HEK293T (cell line): ENCODE measurements around the gene IL11.

Source experiments
- CTCF ChIA-PET: fragments of 350-600 bp; formaldehyde crosslinking; extraction: SDS; loops from one replicate; lab custom pipeline; 2021; ENCODE audit warnings: antibody characterized with exemption, inconsistent platforms; lab: Yijun Ruan, JAX
- POLR2A ChIA-PET: fragments of 350-600 bp; formaldehyde crosslinking; extraction: SDS; loops from one replicate; lab custom pipeline; 2020; ENCODE audit warnings: antibody characterized with exemption, inconsistent platforms; lab: Yijun Ruan, JAX
- DNase-seq: peaks from one replicate; pipeline ENCODE4 v3.0.0; 2012; ENCODE audit warnings: mixed read lengths; ENCODE audit errors: extremely low spot score
- ARNT ChIP-seq: fragments of 450-650 bp; IDR thresholded peaks from 2 replicates; pipeline ENCODE4 v1.6.1; 2017; ENCODE audit warnings: mild to moderate bottlenecking
- BHLHE40 ChIP-seq: fragments of 450-650 bp; IDR thresholded peaks from 2 replicates; pipeline ENCODE4 v1.6.1; 2016; ENCODE audit warnings: mild to moderate bottlenecking, moderate library complexity, borderline replicate concordance
- CTBP1 ChIP-seq: fragments of 450-650 bp; IDR thresholded peaks from 2 replicates; pipeline ENCODE4 v1.6.1; 2016; ENCODE audit warnings: borderline replicate concordance
- ELF4 ChIP-seq: fragments of 450-650 bp; IDR thresholded peaks from 2 replicates; pipeline ENCODE4 v1.6.1; 2017; ENCODE audit warnings: antibody characterized with exemption
- FOXA1 ChIP-seq: fragments of 450-650 bp; IDR thresholded peaks from 2 replicates; pipeline ENCODE4 v1.6.1; 2016; ENCODE audit warnings: mild to moderate bottlenecking
- FOXK2 ChIP-seq: fragments of 450-650 bp; IDR thresholded peaks from 2 replicates; pipeline ENCODE4 v1.6.1; 2016; ENCODE audit warnings: mild to moderate bottlenecking
- FOXM1 ChIP-seq: fragments of 450-650 bp; IDR thresholded peaks from 2 replicates; pipeline ENCODE4 v1.6.1; 2017; ENCODE audit warnings: mild to moderate bottlenecking, borderline replicate concordance
- HDGF ChIP-seq: fragments of 450-650 bp; IDR thresholded peaks from 2 replicates; pipeline ENCODE4 v1.6.1; 2017; ENCODE audit warnings: antibody characterized with exemption, borderline replicate concordance
- L3MBTL2 ChIP-seq: fragments of 450-650 bp; conservative IDR thresholded peaks from 2 replicates; pipeline ENCODE4 v1.6.1; 2016; ENCODE audit warnings: mild to moderate bottlenecking
- LEF1 ChIP-seq: fragments of 450-650 bp; IDR thresholded peaks from 2 replicates; pipeline ENCODE4 v1.6.1; 2017; ENCODE audit warnings: mild to moderate bottlenecking, borderline replicate concordance
- NFRKB ChIP-seq: fragments of 450-650 bp; IDR thresholded peaks from 2 replicates; pipeline ENCODE4 v1.6.1; 2016; ENCODE audit warnings: mild to moderate bottlenecking, moderate library complexity
- PKNOX1 ChIP-seq: fragments of 450-650 bp; IDR thresholded peaks from 2 replicates; pipeline ENCODE4 v1.6.1; 2016
- SP1 ChIP-seq: fragments of 450-650 bp; IDR thresholded peaks from 2 replicates; pipeline ENCODE4 v1.6.1; 2017
- SUZ12 ChIP-seq: fragments of 450-650 bp; IDR thresholded peaks from 2 replicates; pipeline ENCODE4 v1.6.1; 2016; ENCODE audit warnings: mild to moderate bottlenecking
- TARDBP ChIP-seq: fragments of 450-650 bp; IDR thresholded peaks from 2 replicates; pipeline ENCODE4 v1.6.1; 2016
- ZNF384 ChIP-seq: fragments of 450-650 bp; IDR thresholded peaks from 2 replicates; pipeline ENCODE4 v1.6.1; 2016

IL11 gene

DNA sequence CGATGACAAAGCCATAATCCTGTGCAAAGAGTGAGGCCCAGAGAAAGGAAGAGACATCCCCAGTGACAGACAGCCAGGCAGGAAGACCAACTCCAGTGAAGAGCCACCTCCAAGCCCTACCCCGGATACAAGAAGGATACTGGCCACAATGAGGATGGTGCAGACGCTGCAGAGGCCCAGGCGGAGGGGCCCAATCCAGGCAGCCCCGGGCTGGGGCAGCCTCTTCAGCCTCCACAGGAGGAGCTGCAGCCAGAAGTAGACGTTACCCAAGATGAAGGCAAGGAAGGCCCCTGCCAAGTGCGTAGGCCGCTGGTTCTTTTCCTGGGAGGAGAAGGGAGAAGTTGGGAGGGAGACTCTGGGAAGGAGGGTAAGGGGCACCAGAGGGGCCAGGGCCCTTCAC, 53.6 kb downstream of the IL11 start:
- POLR2A ChIA-PET: interaction anchor here (0.7 kb wide), 1 partner anchor 23 kb away, joined by 4 read pairs; no protein-coding TSS in a partner anchor

GRCh38 chr19:55315956-55316525, 54.2 kb downstream of the IL11 start:
- TF ChIP-seq SP1 (no peak), PKNOX1 (no peak), ZNF384 (no peak), HDGF (no peak), ARNT (no peak), SUZ12 (no peak), TARDBP (no peak), BHLHE40 (no peak), LEF1 (no peak), FOXK2 (no peak), FOXA1 (no peak), FOXM1 (no peak), L3MBTL2 (no peak), CTBP1 (no peak), ELF4 (no peak), NFRKB (no peak)
- POLR2A ChIA-PET: no interaction called here
- CTCF ChIA-PET: no interaction called here
- no peak for DNase-seq

More for the DNA sequence above, 53.6 kb downstream of the IL11 start:
- TF ChIP-seq FOXM1 (no peak), ELF4 (no peak), L3MBTL2 (no peak), LEF1 (no peak)
- CTCF ChIA-PET: no interaction called here
- DNase-seq: no peak

GRCh38 chr19:55314396-55314795, 55.9 kb downstream of the IL11 start:
- TF ChIP-seq ELF4 (no peak), HDGF (no peak), FOXK2 (no peak), CTBP1 (no peak), NFRKB (no peak), FOXA1 (no peak), BHLHE40 (no peak), SP1 (no peak), SUZ12 (no peak), ARNT (no peak), FOXM1 (no peak), TARDBP (no peak), LEF1 (no peak), PKNOX1 (no peak)
- DNase-seq: no peak
- ChIA-PET POLR2A (no interaction called here), CTCF (no interaction called here)
